B cell (primary cell): ENCODE measurements around the gene ACP7. TPM values are rescaled to one million over a fixed set of nuclear protein-coding genes. Genes with fewer than 3 reads are reported as not detected.

Experiments
- ATAC-seq: fragments of 200-7000 bp; cut with Tn5 transposase; one replicate; pipeline ENCODE4 v1.10.0; 2021; ENCODE audit warnings: low read depth, mild to moderate bottlenecking, moderate number of reproducible peaks, moderate library complexity
- CTCF ChIA-PET: fragments of 350-600 bp; sonication (Branson Sonifier 250); formaldehyde crosslinking; loops from one replicate; lab custom pipeline; 2021; ENCODE audit warnings: antibody characterized with exemption, inconsistent platforms; lab: Charles Lee
- POLR2A ChIA-PET: fragments of 350-600 bp; sonication (Branson Sonifier 250); formaldehyde crosslinking; loops from one replicate; lab custom pipeline; 2021; ENCODE audit warnings: antibody characterized with exemption; lab: Charles Lee
- DNase-seq: peaks from one replicate; pipeline ENCODE4 v3.0.0; 2013
- H2AFZ ChIP-seq: 2 replicates; pipeline ENCODE4 v1.6.1; 2012; ENCODE audit warnings: mild to moderate bottlenecking, low read depth, low read length; ENCODE audit not compliant: insufficient read depth, poor library complexity, severe bottlenecking
- H3K27ac ChIP-seq, 2 donors: 1 replicate in 1 of 2; 2 replicates in 1 of 2; pipeline ENCODE4 v1.5.1; 2012 to 2013; ENCODE audit warnings: low read length in 2 of 2, mild to moderate bottlenecking in 2 of 2, moderate library complexity in 1 of 2
- H3K27me3 ChIP-seq, 4 experiments: fragments of 200-600 bp in 1 of 4; sonication (generic) in 1 of 4; replicated peaks in 1 of 4; 1 replicate in 2 of 4; 2 replicates in 2 of 4; pipeline versions ENCODE4 v1.6.1 to v1.7.0; 2013 to 2016; ENCODE audit warnings: low read length in 3 of 4, mild to moderate bottlenecking in 2 of 4, mixed read lengths in 1 of 4, moderate library complexity in 1 of 4; ENCODE audit not compliant: insufficient read depth in 4 of 4, control insufficient read depth in 3 of 4; ENCODE audit errors: control extremely low read depth in 1 of 4
- H3K36me3 ChIP-seq, 2 experiments: replicated peaks in 1 of 2; 1 replicate in 1 of 2; 2 replicates in 1 of 2; pipeline versions ENCODE4 v1.6.1 to v1.7.1; 2013; ENCODE audit warnings: low read length in 1 of 2; ENCODE audit not compliant: insufficient read depth in 2 of 2, control insufficient read depth in 1 of 2; ENCODE audit errors: control extremely low read depth in 1 of 2, extremely low read depth in 1 of 2
- H3K4me1 ChIP-seq, 2 donors: fragments of 200-600 bp in 1 of 2; sonication (generic) in 1 of 2; 1 replicate in 1 of 2; 2 replicates in 1 of 2; pipeline versions ENCODE4 v1.5.1 to v1.6.1; 2013 to 2017; ENCODE audit warnings: low read length in 2 of 2; ENCODE audit not compliant: control insufficient read depth in 2 of 2, insufficient read depth in 2 of 2
- H3K4me2 ChIP-seq: replicated peaks from 2 replicates; pipeline ENCODE3; 2012; ENCODE audit warnings: mild to moderate bottlenecking, low read depth, low read length; ENCODE audit not compliant: poor library complexity, severe bottlenecking
- H3K4me3 ChIP-seq, 5 experiments: fragments of 200-600 bp in 1 of 5; sonication (generic) in 1 of 5; 1 replicate in 3 of 5; 2 replicates in 2 of 5; pipeline versions ENCODE4 v1.5.1 to v1.7.0; 2011 to 2016; ENCODE audit warnings: low read length in 4 of 5, mild to moderate bottlenecking in 4 of 5, low read depth in 2 of 5, control low read depth in 1 of 5, moderate library complexity in 1 of 5; ENCODE audit not compliant: insufficient read depth in 1 of 5; ENCODE audit errors: control extremely low read depth in 1 of 5, extremely low read depth in 1 of 5
- H3K79me2 ChIP-seq: fragments of 200-600 bp; sonication (generic); one replicate; pipeline ENCODE4 v1.6.0; 2016; ENCODE audit warnings: low read length; ENCODE audit not compliant: control insufficient read depth, insufficient read depth
- H3K9ac ChIP-seq: fragments of 200-600 bp; sonication (generic); 2 replicates; pipeline ENCODE4 v1.6.1; 2017; ENCODE audit warnings: mild to moderate bottlenecking, low read length, moderate library complexity
- H3K9me3 ChIP-seq, 3 donors: one replicate each; pipeline versions ENCODE4 v1.6.1 to v1.7.1; 2013; ENCODE audit warnings: low read length in 2 of 3; ENCODE audit not compliant: control insufficient read depth in 2 of 3, insufficient read depth in 1 of 3; ENCODE audit errors: control extremely low read depth in 1 of 3
- H4K20me1 ChIP-seq: 2 replicates; pipeline ENCODE4 v1.6.0; 2012; ENCODE audit warnings: mild to moderate bottlenecking, low read length; ENCODE audit not compliant: insufficient read depth, control insufficient read depth, poor library complexity, severe bottlenecking
- H3K27ac Mint-ChIP-seq: one replicate; pipeline ENCODE4 v1.8.0; 2021; ENCODE audit warnings: mixed read lengths
- H3K27me3 Mint-ChIP-seq: one replicate; pipeline ENCODE4 v1.8.0; 2021; ENCODE audit warnings: mixed read lengths
- H3K4me1 Mint-ChIP-seq: one replicate; pipeline ENCODE4 v1.8.0; 2021; ENCODE audit warnings: mixed read lengths
- H3K4me3 Mint-ChIP-seq: one replicate; pipeline ENCODE4 v1.8.0; 2021; ENCODE audit warnings: mixed read lengths
- H3K9me3 Mint-ChIP-seq: one replicate; pipeline ENCODE4 v1.8.0; 2022; ENCODE audit warnings: mixed read lengths; ENCODE audit not compliant: insufficient read depth
- EZH2 ChIP-seq: IDR thresholded peaks from 2 replicates; pipeline ENCODE4 v1.6.1; 2012; ENCODE audit warnings: borderline replicate concordance, low read depth, mild to moderate bottlenecking, moderate library complexity, low read length; ENCODE audit not compliant: insufficient read depth, poor library complexity, severe bottlenecking
- WGBS: methylation state at CpG from one replicate; pipeline ENCODE4 v1.1.5; 2013; ENCODE audit warnings: missing lambda C conversion rate; ENCODE audit not compliant: insufficient coverage; 5-methylcytosine and 5-hydroxymethylcytosine counted together
- intact Hi-C: fragments of 100-400 bp; cut with micrococcal nuclease; formaldehyde crosslinking; loops from one replicate; pipeline ENCODE4 v1.10.0; 2022
- polyA plus RNA-seq: library from polyadenylated mRNA; depleted of rRNA; stranded (reverse); fragments of >200 nt; gene quantifications from 2 replicates; pipeline ENCODE4 v1.2.3, GENCODE V29; 2012
- total RNA-seq, 2 donors: library from RNA; stranded (reverse); fragments of 120-200 nt in 1 of 2; gene quantifications; 1 replicate in 1 of 2; 2 replicates in 1 of 2; pipeline versions ENCODE4 v1.2.3 to v1.2.4, GENCODE V29; 2013 to 2022
- TF ChIP-seq, protein P1 (sequence below): fragments of 200-600 bp; IDR thresholded peaks from one replicate; pipeline ENCODE4 v1.8.0; 2022; ENCODE audit warnings: antibody characterized with exemption, mild to moderate bottlenecking

ACP7 gene
- total and polyA plus RNA-seq, 2 donors (not counting 1 experiment from before 2014, with no cell fraction given): not detected

DNA sequence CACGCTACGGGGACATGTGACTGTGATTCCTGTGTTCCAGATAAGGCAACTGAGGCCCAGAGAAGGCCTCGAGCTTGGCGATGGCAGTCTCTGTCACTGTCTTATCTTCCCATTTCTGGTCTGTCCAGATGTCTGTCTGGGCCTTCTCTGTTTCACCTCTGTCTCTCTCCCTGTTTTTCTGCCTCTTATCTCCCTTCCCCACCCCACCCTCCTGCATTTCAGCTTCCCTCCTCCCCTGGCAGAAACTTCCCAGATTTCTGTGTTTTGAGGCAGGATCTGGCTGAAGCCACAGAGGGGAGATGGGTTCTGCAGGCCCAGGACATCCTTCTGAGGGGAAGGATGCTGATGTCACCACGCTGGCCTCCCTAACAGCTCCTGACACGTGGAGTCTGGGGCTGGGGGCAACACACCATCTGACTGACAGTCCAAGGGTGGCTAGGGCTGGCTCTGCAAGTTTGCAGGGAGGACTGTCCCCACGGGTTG is 55.8 kb downstream of the ACP7 start:
- H3K4me2 ChIP-seq: no peak overlapping the region
- intact Hi-C loops: no loop called here
- no peaks in the 10 kb centered on the region for H3K4me1 ChIP-seq
- ATAC-seq (no peak), DNase-seq (no peak)
- H3K79me2 ChIP-seq: peaks cover 80% of the 10 kb centered on the region
- no peak overlapping the region for H2AFZ ChIP-seq
- 84% methylated on average over 7 of the region's 7 CpGs for WGBS
- CTCF ChIA-PET: no interaction called here
- H3K27ac ChIP-seq: no peak overlapping the region
- no peak overlapping the region for H3K4me3 ChIP-seq
- no peak overlapping the region for H3K9ac ChIP-seq
- POLR2A ChIA-PET: interaction anchor here (0.6 kb wide), 1 partner anchor 1637 kb away, joined by 9 read pairs; no protein-coding TSS in a partner anchor
- Mint-ChIP-seq H3K9me3 (no peaks in the 10 kb centered on the region), H3K4me1 (peaks cover 28% of the 10 kb centered on the region), H3K27me3 (no peaks in the 10 kb centered on the region), H3K4me3 (no peak overlapping the region), H3K27ac (no peak overlapping the region)
- no peaks in the 10 kb centered on the region for H3K9me3 ChIP-seq
- H3K36me3 ChIP-seq: no peaks in the 10 kb centered on the region
- no peaks in the 10 kb centered on the region for H3K27me3 ChIP-seq
- TF ChIP-seq, protein P1, sequence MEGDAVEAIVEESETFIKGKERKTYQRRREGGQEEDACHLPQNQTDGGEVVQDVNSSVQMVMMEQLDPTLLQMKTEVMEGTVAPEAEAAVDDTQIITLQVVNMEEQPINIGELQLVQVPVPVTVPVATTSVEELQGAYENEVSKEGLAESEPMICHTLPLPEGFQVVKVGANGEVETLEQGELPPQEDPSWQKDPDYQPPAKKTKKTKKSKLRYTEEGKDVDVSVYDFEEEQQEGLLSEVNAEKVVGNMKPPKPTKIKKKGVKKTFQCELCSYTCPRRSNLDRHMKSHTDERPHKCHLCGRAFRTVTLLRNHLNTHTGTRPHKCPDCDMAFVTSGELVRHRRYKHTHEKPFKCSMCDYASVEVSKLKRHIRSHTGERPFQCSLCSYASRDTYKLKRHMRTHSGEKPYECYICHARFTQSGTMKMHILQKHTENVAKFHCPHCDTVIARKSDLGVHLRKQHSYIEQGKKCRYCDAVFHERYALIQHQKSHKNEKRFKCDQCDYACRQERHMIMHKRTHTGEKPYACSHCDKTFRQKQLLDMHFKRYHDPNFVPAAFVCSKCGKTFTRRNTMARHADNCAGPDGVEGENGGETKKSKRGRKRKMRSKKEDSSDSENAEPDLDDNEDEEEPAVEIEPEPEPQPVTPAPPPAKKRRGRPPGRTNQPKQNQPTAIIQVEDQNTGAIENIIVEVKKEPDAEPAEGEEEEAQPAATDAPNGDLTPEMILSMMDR: no peak
- peaks cover 52% of the 10 kb centered on the region for H4K20me1 ChIP-seq

DNA sequence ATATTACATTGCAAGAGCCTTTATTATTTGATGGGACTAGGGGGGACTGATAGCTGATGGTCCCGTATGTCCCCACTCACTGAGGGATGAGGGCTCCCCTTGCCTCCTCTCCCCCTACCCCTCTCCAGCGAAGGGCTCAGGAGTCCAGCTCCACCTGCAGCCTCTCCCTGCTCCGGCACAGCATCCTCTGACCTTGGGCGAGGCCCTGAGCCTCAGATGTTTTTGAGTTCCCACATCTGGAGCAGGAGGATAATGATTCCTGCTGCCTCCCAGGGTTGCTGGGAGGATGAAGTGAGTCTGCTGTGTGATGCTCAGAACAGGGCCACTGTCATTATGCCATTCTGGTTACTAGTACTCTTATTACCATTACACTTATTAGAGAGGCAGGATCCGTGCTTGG is 56.4 kb downstream of the ACP7 start:
- H3K9me3 ChIP-seq: no peaks in the 10 kb centered on the region
- H3K36me3 ChIP-seq: no peaks in the 10 kb centered on the region
- Mint-ChIP-seq H3K4me1 (peaks cover 28% of the 10 kb centered on the region), H3K27me3 (no peaks in the 10 kb centered on the region), H3K27ac (no peak overlapping the region), H3K9me3 (no peaks in the 10 kb centered on the region), H3K4me3 (no peak overlapping the region)
- no peak overlapping the region for H2AFZ ChIP-seq
- H3K27ac ChIP-seq: no peak overlapping the region
- no peaks in the 10 kb centered on the region for H3K27me3 ChIP-seq
- intact Hi-C loops: no loop called here
- ATAC-seq (no peak), DNase-seq (no peak)
- H4K20me1 ChIP-seq: peaks cover 51% of the 10 kb centered on the region
- no CpG with 5 or more reads among the region's 5 CpGs for WGBS
- H3K79me2 ChIP-seq: peaks cover 74% of the 10 kb centered on the region
- H3K9ac ChIP-seq: no peak overlapping the region
- TF ChIP-seq EZH2: no peak
- TF ChIP-seq, protein P1: no peak
- H3K4me3 ChIP-seq: no peak overlapping the region
- no peaks in the 10 kb centered on the region for H3K4me1 ChIP-seq
- CTCF ChIA-PET: no interaction called here
- H3K4me2 ChIP-seq: no peak overlapping the region
- POLR2A ChIA-PET: interaction anchor here (0.6 kb wide), 1 partner anchor 1636 kb away, joined by 9 read pairs; no protein-coding TSS in a partner anchor
